Measurements from ENCODE around the gene CYB5A. TPM values are rescaled to one million over a fixed set of nuclear protein-coding genes. Genes with fewer than 3 reads are reported as not detected.
A peak's percentile ranks its signal among the peaks of the same experiment; 100 is the strongest.
"Not testable (repeated sequence)": the region's sequence is repeated elsewhere in the genome, so short reads cannot be mapped to it uniquely, and the experiment has no call there.

CYB5A gene
- total RNA-seq, 1 donor from 2014 or later: 984 TPM

- ATAC-seq (no peak), DNase-seq (ENCODE audit: low spot score) (no peak)
Measured at GRCh38 chr18:74299162-74299561, 7.4 kb upstream of the CYB5A start.

GRCh38 chr18:74294526-74294925, 2.8 kb upstream of the CYB5A start:
- DNase-seq (ENCODE audit: low spot score) (no peak), ATAC-seq (no peak)

DNA sequence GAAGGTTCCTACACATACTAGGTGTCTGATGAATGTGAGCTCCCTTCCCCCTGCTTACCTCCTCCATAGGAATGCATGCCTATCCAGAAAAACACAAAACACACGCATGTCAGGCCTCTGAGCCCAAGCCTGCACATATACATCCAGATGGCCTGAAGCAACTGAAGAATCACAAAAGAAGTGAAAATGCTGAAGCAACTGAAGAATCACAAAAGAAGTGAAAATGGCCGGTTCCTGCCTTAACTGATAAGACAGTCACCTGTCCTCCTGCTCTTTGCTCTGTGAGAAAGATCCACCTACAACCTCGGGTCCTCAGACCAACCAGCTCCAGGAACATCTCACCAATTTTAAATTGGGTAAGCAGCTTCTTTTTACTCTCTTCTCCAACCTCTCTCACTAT, 1.2 kb upstream of the CYB5A start:
- not testable (repeated sequence) for ATAC-seq; DNase-seq (ENCODE audit: low spot score)

DNA sequence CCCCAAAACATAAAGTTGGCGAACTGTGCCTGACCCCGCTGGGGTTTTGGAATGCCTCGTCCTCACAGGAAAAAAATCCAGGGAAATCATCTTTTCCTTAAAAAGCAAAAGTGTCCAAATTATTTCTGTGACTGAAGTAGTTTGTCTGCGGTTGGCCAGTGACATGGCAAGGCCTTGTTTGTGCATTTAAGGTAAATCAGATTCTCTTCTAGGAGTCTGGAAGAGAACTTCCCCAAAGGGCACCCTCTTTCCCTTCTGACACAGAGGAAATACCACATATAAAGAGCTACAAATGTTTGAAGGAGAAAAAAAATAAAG, 737 bp upstream of the CYB5A start:
- ATAC-seq: no peak
- no peak for DNase-seq (ENCODE audit: low spot score)

- DNase-seq (ENCODE audit: low spot score) (no peak), ATAC-seq (peak; percentile 14)
Measured at GRCh38 chr18:74291472-74291770, 342 bp downstream of the CYB5A start.

GRCh38 chr18:74290794-74291471, 830 bp downstream of the CYB5A start:
- ATAC-seq (peak; percentile 12), DNase-seq (ENCODE audit: low spot score) (no peak)

- DNase-seq (ENCODE audit: low spot score): no peak
Measured at GRCh38 chr18:74290021-74290420, 1.7 kb downstream of the CYB5A start.

GRCh38 chr18:74289137-74289536, 2.6 kb downstream of the CYB5A start:
- ATAC-seq (no peak), DNase-seq (ENCODE audit: low spot score) (no peak)

More at GRCh38 chr18:74290021-74290420, 1.7 kb downstream of the CYB5A start:
- peak; percentile 1 for ATAC-seq

- DNase-seq (ENCODE audit: low spot score) (no peak), ATAC-seq (no peak)
Measured at GRCh38 chr18:74288730-74289129, 3.0 kb downstream of the CYB5A start.

DNA sequence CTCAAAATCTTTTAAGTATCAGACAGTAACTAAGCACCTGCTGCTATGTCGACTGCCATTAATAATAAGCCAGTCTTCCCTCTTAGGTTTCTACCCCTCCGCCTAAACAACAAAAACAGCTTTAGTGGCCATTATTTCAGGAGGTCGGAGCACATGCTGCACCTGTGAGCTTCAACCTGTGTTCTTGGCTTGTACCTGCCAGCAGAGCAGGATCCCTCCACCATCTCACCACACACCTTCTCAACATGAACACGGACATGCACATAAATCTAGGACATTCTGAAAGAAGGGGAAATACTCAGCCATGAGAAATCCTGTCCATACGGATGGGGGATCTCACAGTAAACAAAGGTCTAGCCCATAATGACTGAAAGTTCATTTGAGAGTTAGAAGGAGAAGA, 3.7 kb downstream of the CYB5A start:
- ATAC-seq: no peak
- no peak for DNase-seq (ENCODE audit: low spot score)

- DNase-seq (ENCODE audit: low spot score): no peak
- no peak for ATAC-seq
Measured at GRCh38 chr18:74286856-74287255, 4.9 kb downstream of the CYB5A start.

DNA sequence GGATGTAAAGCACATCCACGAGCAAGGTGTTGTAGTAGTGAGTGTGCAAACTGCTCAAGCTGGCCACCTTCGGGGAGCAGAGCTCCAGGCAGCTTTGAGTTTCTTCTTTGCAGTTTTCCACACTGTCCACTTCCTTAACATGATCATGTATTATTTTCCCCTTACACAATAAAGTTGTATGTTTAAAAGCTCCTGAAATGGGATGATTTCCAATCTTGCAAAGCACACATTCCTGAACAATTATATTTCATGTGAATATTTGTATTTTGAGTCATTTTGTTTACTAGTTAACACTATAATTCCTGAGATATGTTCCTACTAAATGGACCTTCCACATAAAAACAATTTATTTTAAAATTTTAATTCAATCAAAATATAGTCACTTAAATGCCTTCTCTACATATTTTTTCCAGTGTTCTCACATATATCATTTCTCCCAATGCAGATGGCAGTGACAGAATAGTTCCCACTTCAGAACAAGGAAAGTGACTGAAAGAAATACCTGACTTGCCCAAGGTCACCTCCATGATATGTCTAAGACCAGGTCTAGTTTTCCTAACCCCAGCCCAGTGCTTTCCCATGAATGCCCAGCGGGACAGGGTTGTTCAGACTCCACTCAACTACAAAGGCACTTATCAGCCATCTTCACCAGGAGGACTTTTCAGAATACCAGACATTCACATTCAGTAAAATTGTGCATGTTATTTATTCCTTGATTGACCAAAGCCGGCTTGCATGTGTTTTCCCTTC, 5.5 kb downstream of the CYB5A start:
- DNase-seq (ENCODE audit: low spot score) (no peak), ATAC-seq (no peak)

GRCh38 chr18:74285583-74285982, 6.2 kb downstream of the CYB5A start:
- DNase-seq (ENCODE audit: low spot score); ATAC-seq: not testable (repeated sequence)

DNA sequence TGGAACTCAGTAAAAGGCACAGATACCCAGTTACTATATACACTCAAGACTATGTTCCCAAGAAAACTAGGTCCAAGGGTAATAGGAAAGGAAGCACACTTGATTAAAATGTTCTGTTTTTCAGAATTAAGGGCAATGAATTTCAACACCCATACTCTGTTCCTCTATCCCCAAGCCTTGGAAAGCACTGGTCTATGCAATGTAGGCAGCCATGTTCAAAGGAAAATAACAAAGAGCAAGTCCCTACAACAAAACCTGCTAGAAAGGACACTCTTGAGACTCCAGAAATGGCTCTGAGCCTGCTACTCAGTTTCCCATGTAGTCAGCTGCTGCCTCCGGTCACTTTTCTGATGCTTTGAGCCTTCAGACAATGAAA, 6.8 kb downstream of the CYB5A start:
- DNase-seq (ENCODE audit: low spot score) (no peak), ATAC-seq (no peak)

DNA sequence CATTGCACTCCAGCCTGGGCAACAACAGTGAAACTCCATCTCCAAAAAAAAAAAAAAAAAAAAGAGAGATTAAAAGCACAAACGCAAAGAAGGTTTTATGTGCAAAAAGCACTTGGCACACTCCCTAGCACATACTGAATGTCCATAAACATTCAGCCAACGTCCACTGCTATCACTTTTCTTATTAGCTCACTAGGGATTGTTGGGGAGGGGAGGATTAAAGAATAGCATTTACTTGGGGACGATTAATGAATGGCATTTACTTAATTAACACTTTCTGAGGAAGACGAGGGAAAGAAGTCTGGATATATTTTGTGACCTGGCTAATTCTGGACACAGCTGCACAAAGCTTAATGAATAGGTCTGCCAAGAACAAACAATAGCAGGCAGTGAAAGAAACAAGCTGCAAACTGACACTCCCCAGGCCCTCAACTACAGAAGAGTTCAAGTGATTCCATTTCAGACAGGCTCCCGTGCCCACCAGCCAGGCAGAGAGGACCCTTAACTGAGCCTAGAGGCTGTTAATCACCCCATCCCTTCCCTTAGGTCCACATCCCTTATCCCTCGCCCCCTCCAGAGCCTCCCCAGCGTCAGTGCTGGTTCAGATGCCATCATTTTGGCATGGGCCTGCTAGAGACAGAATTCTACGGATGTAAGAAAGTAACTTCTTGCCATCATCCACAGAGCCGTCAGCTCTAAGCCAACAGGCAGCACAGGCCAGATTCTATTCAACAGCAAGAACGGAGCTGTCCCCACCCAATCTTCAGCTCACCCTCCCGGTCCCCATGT, 7.4 kb downstream of the CYB5A start:
- ATAC-seq (peak; percentile 4), DNase-seq (ENCODE audit: low spot score) (no peak)

DNA sequence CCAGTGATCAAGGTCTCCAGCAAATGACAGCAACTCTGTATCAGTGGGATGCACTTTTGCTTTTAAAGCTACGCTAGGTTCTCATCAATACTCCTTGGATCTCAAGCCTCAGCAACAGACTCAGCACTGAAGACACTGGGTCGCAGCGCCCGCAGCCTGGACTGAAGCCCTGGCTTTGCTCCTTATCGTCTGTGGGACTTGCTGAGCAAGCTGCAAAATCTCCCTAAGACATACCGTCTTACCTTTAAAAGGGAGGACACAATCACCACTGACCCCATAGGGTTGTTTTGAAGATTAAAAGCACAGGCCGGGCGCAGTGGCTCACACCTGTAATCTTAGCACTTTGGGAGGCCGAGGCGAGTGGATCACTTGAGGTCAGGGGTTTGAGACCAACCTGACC, 8.1 kb downstream of the CYB5A start:
- no peak for DNase-seq (ENCODE audit: low spot score)
- ATAC-seq: no peak

GRCh38 chr18:74282755-74283554, 8.8 kb downstream of the CYB5A start:
- peak; percentile 20 for ATAC-seq
- DNase-seq (ENCODE audit: low spot score): no peak

DNA sequence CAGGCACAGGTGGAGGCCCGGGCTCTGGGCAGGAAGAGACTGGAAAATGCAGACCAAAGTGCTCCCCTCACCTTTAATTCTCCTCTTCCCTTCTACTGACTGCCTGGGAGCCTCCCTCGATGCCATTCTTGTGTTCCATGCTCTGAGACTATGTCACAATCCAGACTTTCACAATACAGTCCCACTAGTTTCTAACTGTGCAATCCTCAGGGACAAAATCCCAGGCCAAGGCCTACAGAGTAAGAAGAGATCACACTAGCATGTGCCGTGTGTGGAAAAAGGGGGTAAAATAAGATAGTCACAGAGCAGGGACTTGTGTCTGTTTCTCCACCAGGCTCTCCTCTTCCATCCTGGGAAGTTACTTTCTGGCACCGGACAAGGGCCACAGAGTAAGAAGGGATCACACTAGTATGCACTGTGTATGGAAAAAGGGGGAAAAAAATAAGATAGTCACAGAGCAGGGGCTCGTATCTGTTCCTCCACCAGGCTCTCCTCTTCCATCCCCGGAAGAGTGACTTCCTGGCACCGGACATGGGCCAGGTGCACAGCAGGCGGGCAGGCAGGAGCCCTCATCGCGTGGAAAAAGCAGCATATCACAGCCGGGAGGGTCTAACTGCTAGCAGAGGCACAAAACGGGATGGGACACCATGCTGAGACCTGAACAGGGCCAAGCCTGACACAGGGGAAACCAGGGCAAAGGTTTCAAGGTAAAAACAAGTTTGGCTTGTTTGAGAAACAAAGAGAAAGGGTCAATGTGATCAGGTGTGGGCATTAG, 9.6 kb downstream of the CYB5A start:
- ATAC-seq (peak; percentile 49), DNase-seq (ENCODE audit: low spot score) (peak; percentile 71)

GRCh38 chr18:74281011-74281979, 10.5 kb downstream of the CYB5A start:
- DNase-seq (ENCODE audit: low spot score) (no peak), ATAC-seq (no peak)
